ENCODE data around the gene LCE3E.

Gene LCE3E

GRCh38 chr1:152535774-152536173 lies 30.8 kb downstream of the LCE3E start:
- Histone ChIP-seq H3K9ac (ENCODE audit: low read depth, low read length, poor library complexity) (no peak overlapping the region), H2BK120ac (ENCODE audit: low read depth, low read length) (no peak overlapping the region), H4K8ac (ENCODE audit: low read depth, low read length) (no peak overlapping the region), H3K18ac (ENCODE audit: low read length) (no peak overlapping the region), H3K4me3 (ENCODE audit: low read length in 2 of 2) (no peak overlapping the region), H3K9me3 (replicated peaks in 1 of 2; ENCODE audit: control insufficient read depth in 2 of 2, insufficient read depth in 1 of 2, low read depth in 1 of 2, low read length in 2 of 2) (peaks cover 0 to 22% of the 10 kb centered on the region in 2 donors), H4K91ac (ENCODE audit: low read depth, low read length, poor library complexity) (no peak overlapping the region), H2BK12ac (ENCODE audit: low read length) (no peak overlapping the region), H3K4ac (ENCODE audit: low read length) (no peak overlapping the region), H3K4me1 (ENCODE audit: control insufficient read depth in 2 of 2, insufficient read depth in 1 of 2, low read depth in 1 of 2, low read length in 2 of 2) (no peaks in the 10 kb centered on the region), H2BK15ac (ENCODE audit: low read length) (no peak overlapping the region), H3K23ac (ENCODE audit: low read depth, low read length, poor library complexity) (no peak overlapping the region), H3K14ac (ENCODE audit: low read length) (no peak overlapping the region), H3K27ac (replicated peaks; ENCODE audit: low read length) (no peak overlapping the region), H3K79me1 (ENCODE audit: low read depth, low read length) (no peaks in the 10 kb centered on the region), H2BK5ac (ENCODE audit: low read length) (no peak overlapping the region), H3K4me2 (ENCODE audit: insufficient read depth, low read length, poor library complexity, severe bottlenecking) (no peak overlapping the region), H3K36me3 (replicated peaks in 1 of 2; ENCODE audit: control insufficient read depth in 2 of 2, insufficient read depth in 2 of 2, low read length in 2 of 2) (no peaks in the 10 kb centered on the region), H2AK5ac (ENCODE audit: low read depth, low read length) (no peak overlapping the region), H2AFZ (ENCODE audit: low read length) (no peak overlapping the region), H3K27me3 (ENCODE audit: control insufficient read depth in 3 of 3, insufficient read depth in 3 of 3, low read depth in 1 of 3, low read length in 3 of 3) (no peaks in the 10 kb centered on the region)
- DNase-seq (ENCODE audit: low spot score) = no peak
- WGBS, 2 donors (ENCODE audit: extremely low coverage in 2 of 2, insufficient read length in 2 of 2, insufficient replicate concordance in 1 of 2) = no CpG with 5 or more reads among the region's 3 CpGs

- H3K23ac ChIP-seq (ENCODE audit: low read depth, low read length, poor library complexity) = no peak overlapping the region
- H3K14ac ChIP-seq (ENCODE audit: low read length) = no peak overlapping the region
- no peak overlapping the region for H3K4me2 ChIP-seq (ENCODE audit: insufficient read depth, low read length, poor library complexity, severe bottlenecking)
- H3K4me3 ChIP-seq (ENCODE audit: low read length in 2 of 2) = no peak overlapping the region
- no peak overlapping the region for H3K18ac ChIP-seq (ENCODE audit: low read length)
- H4K8ac ChIP-seq (ENCODE audit: low read depth, low read length) = no peak overlapping the region
- no peaks in the 10 kb centered on the region for H3K27me3 ChIP-seq (ENCODE audit: control insufficient read depth in 3 of 3, insufficient read depth in 3 of 3, low read depth in 1 of 3, low read length in 3 of 3)
- H3K9ac ChIP-seq (ENCODE audit: low read depth, low read length, poor library complexity) = no peak overlapping the region
- no peak overlapping the region for H4K91ac ChIP-seq (ENCODE audit: low read depth, low read length, poor library complexity)
- no peak overlapping the region for H3K4ac ChIP-seq (ENCODE audit: low read length)
- no peak overlapping the region for H2BK12ac ChIP-seq (ENCODE audit: low read length)
- no peak overlapping the region for H2BK15ac ChIP-seq (ENCODE audit: low read length)
- H3K27ac ChIP-seq (replicated peaks; ENCODE audit: low read length) = no peak overlapping the region
- DNase-seq (ENCODE audit: low spot score) = peak; percentile 2
- H2BK120ac ChIP-seq (ENCODE audit: low read depth, low read length) = no peak overlapping the region
- no peaks in the 10 kb centered on the region for H3K79me1 ChIP-seq (ENCODE audit: low read depth, low read length)
- H3K36me3 ChIP-seq (replicated peaks in 1 of 2; ENCODE audit: control insufficient read depth in 2 of 2, insufficient read depth in 2 of 2, low read length in 2 of 2) = no peaks in the 10 kb centered on the region
- WGBS, 2 donors (ENCODE audit: extremely low coverage in 2 of 2, insufficient read length in 2 of 2, insufficient replicate concordance in 1 of 2) = no CpG with 5 or more reads among the region's 7 CpGs
- no peak overlapping the region for H2AK5ac ChIP-seq (ENCODE audit: low read depth, low read length)
- no peaks in the 10 kb centered on the region for H3K4me1 ChIP-seq (ENCODE audit: control insufficient read depth in 2 of 2, insufficient read depth in 1 of 2, low read depth in 1 of 2, low read length in 2 of 2)
- H3K9me3 ChIP-seq (replicated peaks in 1 of 2; ENCODE audit: control insufficient read depth in 2 of 2, insufficient read depth in 1 of 2, low read depth in 1 of 2, low read length in 2 of 2) = peaks cover 0 to 20% of the 10 kb centered on the region in 2 donors
- no peak overlapping the region for H2BK5ac ChIP-seq (ENCODE audit: low read length)
- no peak overlapping the region for H2AFZ ChIP-seq (ENCODE audit: low read length)
Measured at GRCh38 chr1:152533327-152533938, 33.1 kb downstream of the LCE3E start.

GRCh38 chr1:152525080-152525641 lies 41.4 kb downstream of the LCE3E start:
- no peaks in the 10 kb centered on the region for H3K36me3 ChIP-seq (replicated peaks in 1 of 2; ENCODE audit: control insufficient read depth in 2 of 2, insufficient read depth in 2 of 2, low read length in 2 of 2)
- H2BK5ac ChIP-seq (ENCODE audit: low read length) = no peak overlapping the region
- H3K79me1 ChIP-seq (ENCODE audit: low read depth, low read length) = no peaks in the 10 kb centered on the region
- H2BK15ac ChIP-seq (ENCODE audit: low read length) = no peak overlapping the region
- no peak overlapping the region for H4K8ac ChIP-seq (ENCODE audit: low read depth, low read length)
- H3K4me3 ChIP-seq (ENCODE audit: low read length in 2 of 2) = no peak overlapping the region
- no peak overlapping the region for H2AK5ac ChIP-seq (ENCODE audit: low read depth, low read length)
- H3K4ac ChIP-seq (ENCODE audit: low read length) = no peak overlapping the region
- no peak overlapping the region for H3K9ac ChIP-seq (ENCODE audit: low read depth, low read length, poor library complexity)
- no peak overlapping the region for H3K4me2 ChIP-seq (ENCODE audit: insufficient read depth, low read length, poor library complexity, severe bottlenecking)
- no peak overlapping the region for H3K18ac ChIP-seq (ENCODE audit: low read length)
- WGBS, 2 donors (ENCODE audit: extremely low coverage in 2 of 2, insufficient read length in 2 of 2, insufficient replicate concordance in 1 of 2) = no CpG with 5 or more reads among the region's 1 CpG
- no peak overlapping the region for H3K23ac ChIP-seq (ENCODE audit: low read depth, low read length, poor library complexity)
- no peak overlapping the region for H2BK12ac ChIP-seq (ENCODE audit: low read length)
- DNase-seq (ENCODE audit: low spot score) = no peak
- no peak overlapping the region for H3K14ac ChIP-seq (ENCODE audit: low read length)
- H2BK120ac ChIP-seq (ENCODE audit: low read depth, low read length) = no peak overlapping the region
- H4K91ac ChIP-seq (ENCODE audit: low read depth, low read length, poor library complexity) = no peak overlapping the region
- H3K9me3 ChIP-seq (replicated peaks in 1 of 2; ENCODE audit: control insufficient read depth in 2 of 2, insufficient read depth in 1 of 2, low read depth in 1 of 2, low read length in 2 of 2) = peaks cover 0 to 4% of the 10 kb centered on the region in 2 donors
- H3K4me1 ChIP-seq (ENCODE audit: control insufficient read depth in 2 of 2, insufficient read depth in 1 of 2, low read depth in 1 of 2, low read length in 2 of 2) = no peaks in the 10 kb centered on the region
- H3K27me3 ChIP-seq (ENCODE audit: control insufficient read depth in 3 of 3, insufficient read depth in 3 of 3, low read depth in 1 of 3, low read length in 3 of 3) = no peaks in the 10 kb centered on the region
- no peak overlapping the region for H3K27ac ChIP-seq (replicated peaks; ENCODE audit: low read length)
- no peak overlapping the region for H2AFZ ChIP-seq (ENCODE audit: low read length)

GRCh38 chr1:152520561-152521090 lies 46.0 kb downstream of the LCE3E start:
- H3K4me3 ChIP-seq (ENCODE audit: low read length in 2 of 2) = no peak overlapping the region
- no peak overlapping the region for H2BK12ac ChIP-seq (ENCODE audit: low read length)
- H3K27ac ChIP-seq (replicated peaks; ENCODE audit: low read length) = no peak overlapping the region
- H2AFZ ChIP-seq (ENCODE audit: low read length) = no peak overlapping the region
- no peak overlapping the region for H2BK5ac ChIP-seq (ENCODE audit: low read length)
- no peak overlapping the region for H2BK120ac ChIP-seq (ENCODE audit: low read depth, low read length)
- no peaks in the 10 kb centered on the region for H3K4me1 ChIP-seq (ENCODE audit: control insufficient read depth in 2 of 2, insufficient read depth in 1 of 2, low read depth in 1 of 2, low read length in 2 of 2)
- no peak overlapping the region for H3K4me2 ChIP-seq (ENCODE audit: insufficient read depth, low read length, poor library complexity, severe bottlenecking)
- WGBS, 2 donors (ENCODE audit: extremely low coverage in 2 of 2, insufficient read length in 2 of 2, insufficient replicate concordance in 1 of 2) = no CpG with 5 or more reads among the region's 4 CpGs
- no peak overlapping the region for H4K8ac ChIP-seq (ENCODE audit: low read depth, low read length)
- no peaks in the 10 kb centered on the region for H3K36me3 ChIP-seq (replicated peaks in 1 of 2; ENCODE audit: control insufficient read depth in 2 of 2, insufficient read depth in 2 of 2, low read length in 2 of 2)
- no peak overlapping the region for H4K91ac ChIP-seq (ENCODE audit: low read depth, low read length, poor library complexity)
- H3K4ac ChIP-seq (ENCODE audit: low read length) = no peak overlapping the region
- no peak overlapping the region for H3K14ac ChIP-seq (ENCODE audit: low read length)
- no peak for DNase-seq (ENCODE audit: low spot score)
- no peak overlapping the region for H2AK5ac ChIP-seq (ENCODE audit: low read depth, low read length)
- no peak overlapping the region for H2BK15ac ChIP-seq (ENCODE audit: low read length)
- no peak overlapping the region for H3K23ac ChIP-seq (ENCODE audit: low read depth, low read length, poor library complexity)
- no peak overlapping the region for H3K9ac ChIP-seq (ENCODE audit: low read depth, low read length, poor library complexity)
- peaks cover 0 to 3% (median 0%) of the 10 kb centered on the region in 3 experiments for H3K27me3 ChIP-seq (ENCODE audit: control insufficient read depth in 3 of 3, insufficient read depth in 3 of 3, low read depth in 1 of 3, low read length in 3 of 3)
- peaks cover 0 to 25% of the 10 kb centered on the region in 2 donors for H3K9me3 ChIP-seq (replicated peaks in 1 of 2; ENCODE audit: control insufficient read depth in 2 of 2, insufficient read depth in 1 of 2, low read depth in 1 of 2, low read length in 2 of 2)
- H3K79me1 ChIP-seq (ENCODE audit: low read depth, low read length) = no peaks in the 10 kb centered on the region
- H3K18ac ChIP-seq (ENCODE audit: low read length) = no peak overlapping the region
